Fibroblast of skin of back (primary cell): ENCODE measurements around the gene CRKL.

Experiments
- DNase-seq: peaks from one replicate; pipeline ENCODE4 v3.0.0-alpha.2; 2013

Gene CRKL

DNA sequence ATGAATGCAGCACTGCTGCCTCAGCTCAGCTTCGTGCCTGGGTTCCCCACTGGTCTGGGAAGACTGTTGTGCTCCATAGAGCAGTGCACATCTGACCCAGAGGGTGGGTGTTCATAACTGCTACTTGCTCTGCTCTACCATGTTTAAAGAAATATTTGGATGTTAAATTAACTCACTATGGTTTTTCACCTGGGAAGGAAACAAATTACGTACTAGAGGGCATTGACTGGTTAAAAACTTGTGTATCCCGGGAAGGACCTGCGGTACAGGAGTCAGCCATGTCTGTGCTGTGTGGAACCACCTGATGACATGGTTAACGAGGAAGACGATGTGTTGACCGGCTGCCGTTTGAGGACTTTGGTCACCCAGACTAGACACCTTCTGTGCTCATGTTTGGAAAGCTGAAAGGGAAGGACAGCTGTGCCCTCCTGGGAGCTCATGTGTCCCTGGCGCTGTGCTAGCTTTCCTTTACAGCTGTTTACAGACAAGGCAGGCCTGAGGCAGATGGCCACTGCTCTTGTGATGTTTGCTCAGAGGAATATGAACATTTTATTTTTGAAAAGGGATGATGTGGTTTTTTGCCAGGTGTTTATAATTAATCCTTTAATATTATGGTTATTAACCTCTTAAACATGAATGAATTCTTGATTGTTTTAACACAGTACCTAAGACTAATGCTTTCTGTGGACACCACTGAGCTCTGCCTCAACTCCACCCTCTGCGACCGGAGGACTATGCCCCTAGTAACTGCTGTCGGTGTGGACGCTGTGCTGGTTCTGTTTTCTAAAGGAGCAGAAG lies 35.5 kb downstream of the CRKL start:
- DNase-seq: no peak

DNA sequence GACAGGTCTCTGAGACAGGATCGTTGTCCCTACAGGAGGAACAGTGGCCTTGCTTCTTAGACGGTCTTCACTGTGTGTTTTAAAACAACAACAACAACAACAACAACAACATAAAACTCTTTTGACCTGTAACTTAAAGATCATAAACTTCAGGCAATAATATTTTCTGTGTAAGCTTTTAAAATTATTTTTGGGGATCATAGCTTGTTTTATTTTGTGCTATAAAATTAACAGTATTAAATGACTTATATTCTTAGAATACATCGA lies 36.1 kb downstream of the CRKL start:
- DNase-seq: no peak

DNA sequence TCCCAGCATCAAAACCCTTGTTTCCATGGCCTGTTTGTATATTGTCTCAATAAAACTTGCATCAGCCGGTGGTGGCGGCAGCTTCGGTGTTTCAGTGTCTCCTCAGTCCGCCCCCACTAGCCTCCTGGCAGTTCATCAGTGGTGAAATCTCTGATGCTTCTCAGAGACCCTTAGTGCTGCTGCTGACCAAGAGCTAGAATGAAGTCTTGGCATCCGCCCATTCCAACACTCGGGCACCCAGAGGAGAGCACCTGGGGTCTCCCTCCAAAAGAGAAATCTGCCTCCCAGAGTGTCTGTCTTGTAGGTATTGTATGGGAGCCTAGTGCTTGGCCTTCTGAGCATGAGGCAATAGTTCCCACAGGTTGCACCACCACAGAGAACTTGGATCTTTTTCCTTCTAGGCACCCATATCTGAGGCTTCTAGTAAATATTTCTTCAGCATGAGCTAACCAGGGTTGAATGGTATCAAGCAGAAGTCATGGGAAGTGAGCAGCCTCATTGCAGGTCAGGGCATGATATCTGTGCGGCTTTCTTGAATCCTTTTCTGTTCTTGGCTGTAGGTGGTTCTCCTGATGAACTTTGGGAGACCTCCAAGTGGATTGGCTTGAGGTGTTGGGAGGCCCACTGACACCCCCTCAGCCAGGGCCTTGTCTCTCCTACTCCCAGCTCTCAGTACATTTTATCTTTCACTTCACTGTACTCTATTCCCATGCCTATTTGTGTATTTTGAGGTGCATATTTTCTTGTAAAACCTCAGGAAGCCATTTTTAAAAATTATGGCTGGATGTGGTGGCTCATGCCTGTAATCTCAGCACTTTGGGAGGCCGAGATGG lies 36.7 kb downstream of the CRKL start:
- DNase-seq: no peak

DNA sequence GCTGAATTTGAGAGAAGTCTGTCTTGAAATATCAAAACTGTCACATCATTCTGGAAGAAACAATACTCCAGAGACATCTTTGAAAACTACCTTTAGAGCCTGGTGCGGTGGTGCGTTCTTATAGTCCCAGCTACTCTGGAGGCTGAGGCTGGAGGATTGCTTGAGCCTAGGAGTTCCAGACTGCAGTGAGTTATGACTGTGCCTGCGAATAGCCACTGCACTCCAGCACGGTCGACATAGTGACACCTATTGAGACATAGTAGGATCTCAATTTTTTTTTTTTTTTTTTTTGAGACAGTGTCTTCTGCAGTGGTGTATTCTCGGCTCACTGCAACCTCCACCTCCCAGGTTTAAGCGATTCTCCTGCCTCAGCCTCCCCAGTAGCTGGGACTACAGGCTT lies 38.3 kb downstream of the CRKL start:
- no peak for DNase-seq

DNA sequence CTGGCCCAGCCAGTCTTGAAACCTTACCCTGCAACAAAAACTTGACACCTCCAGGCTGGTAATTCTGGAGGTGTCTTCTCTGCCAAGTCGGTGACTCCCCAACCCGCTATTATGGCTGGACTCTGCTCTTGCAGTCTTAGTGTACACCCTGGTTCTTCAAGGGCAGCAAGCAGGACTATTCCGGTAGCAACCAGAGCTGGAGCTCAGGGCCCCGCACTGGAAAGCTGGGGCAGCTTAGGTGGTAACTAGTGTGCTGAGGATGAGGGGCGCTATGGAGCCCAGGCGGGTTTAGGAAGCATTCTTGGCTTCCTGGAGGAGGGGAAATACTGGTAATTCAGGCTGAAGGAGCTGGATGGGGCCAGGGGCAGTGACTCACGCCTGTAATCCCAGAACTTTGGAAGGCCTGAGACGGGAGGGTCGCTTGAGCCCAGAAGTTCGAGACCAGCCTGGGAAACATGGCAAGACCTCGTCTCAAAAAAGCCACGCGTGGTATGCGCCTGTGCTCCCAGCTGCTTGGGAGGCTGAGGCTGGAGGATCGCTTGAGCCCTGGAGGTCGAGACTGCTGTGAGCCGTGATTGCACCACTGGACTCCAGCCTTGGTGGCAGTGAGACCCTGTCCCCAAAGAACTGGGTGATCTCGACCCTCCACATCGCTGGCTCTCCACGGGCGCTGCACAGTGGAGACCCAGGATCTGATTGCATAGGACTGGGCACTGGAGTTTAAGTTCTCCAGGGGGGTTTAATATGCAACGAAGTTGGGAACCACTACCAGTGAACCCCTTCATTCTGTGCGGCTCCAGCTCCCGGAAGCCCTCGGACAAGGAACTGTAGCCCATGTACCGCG lies 39.3 kb downstream of the CRKL start:
- peak; percentile 32 for DNase-seq

DNA sequence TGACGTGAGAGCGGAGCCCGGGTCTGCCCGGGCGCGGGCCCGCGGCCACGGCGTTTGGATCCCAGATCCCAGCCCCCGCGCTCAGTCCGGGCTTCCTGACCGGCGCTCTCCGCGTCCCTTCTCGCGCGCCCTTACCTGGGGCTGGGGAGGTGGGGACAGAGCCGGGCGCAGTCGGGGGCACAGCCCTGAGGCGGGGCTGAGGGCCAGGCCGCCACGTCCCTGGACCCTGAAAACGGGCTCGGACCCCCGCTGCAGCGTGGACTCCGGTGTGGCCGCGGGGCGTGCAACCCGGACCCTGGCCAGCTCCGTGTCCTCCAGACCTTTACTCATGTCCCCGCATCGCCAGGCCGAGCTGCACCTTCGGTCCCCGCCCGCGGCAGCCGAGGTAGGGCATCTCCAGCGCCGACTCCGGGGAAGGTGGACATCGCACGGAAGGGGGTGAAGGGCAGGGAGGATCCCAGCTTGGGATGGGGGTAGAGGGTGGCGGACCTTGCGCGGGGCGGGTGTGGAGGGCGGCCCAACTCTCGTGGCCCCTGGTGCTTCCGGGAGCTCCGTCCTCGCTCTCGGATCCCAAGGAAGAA lies 40.0 kb downstream of the CRKL start:
- DNase-seq: no peak

DNA sequence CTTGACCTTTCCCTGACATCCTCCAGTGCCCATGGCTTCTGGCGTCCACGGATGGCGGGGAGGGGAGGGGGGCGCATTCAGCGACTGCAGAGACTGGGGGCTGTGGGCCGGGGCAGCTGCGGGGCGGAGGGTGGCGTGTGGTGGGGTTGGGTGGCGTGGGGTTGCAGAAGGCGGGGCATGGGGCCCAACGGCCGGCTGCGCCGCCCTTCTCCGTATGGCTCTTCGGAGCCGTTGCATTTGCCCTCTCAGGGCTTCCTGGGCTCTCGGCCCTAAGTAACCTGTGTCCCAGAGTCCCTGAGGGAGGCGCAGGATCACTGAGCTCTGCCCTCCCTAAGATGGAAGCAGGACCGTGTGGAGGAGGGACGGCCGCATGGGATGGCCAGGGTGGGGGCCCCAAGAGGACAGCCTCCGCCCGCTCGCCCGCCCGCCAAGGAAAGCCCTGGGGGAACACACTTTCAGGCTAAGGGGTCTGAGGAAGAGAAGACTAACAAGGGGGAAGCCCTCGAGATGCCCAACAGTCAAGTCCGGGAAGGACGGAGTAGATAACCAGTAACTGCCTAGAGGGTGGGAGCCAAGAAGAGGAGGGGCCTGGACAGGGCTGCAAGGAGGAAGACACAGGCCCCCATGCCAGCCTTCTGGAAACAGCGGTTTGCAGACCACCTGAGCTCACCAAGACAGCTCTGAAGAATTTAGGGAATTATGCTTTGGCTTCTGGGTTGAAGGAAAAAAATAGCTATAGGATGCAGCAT lies 40.6 kb downstream of the CRKL start:
- no peak for DNase-seq

DNA sequence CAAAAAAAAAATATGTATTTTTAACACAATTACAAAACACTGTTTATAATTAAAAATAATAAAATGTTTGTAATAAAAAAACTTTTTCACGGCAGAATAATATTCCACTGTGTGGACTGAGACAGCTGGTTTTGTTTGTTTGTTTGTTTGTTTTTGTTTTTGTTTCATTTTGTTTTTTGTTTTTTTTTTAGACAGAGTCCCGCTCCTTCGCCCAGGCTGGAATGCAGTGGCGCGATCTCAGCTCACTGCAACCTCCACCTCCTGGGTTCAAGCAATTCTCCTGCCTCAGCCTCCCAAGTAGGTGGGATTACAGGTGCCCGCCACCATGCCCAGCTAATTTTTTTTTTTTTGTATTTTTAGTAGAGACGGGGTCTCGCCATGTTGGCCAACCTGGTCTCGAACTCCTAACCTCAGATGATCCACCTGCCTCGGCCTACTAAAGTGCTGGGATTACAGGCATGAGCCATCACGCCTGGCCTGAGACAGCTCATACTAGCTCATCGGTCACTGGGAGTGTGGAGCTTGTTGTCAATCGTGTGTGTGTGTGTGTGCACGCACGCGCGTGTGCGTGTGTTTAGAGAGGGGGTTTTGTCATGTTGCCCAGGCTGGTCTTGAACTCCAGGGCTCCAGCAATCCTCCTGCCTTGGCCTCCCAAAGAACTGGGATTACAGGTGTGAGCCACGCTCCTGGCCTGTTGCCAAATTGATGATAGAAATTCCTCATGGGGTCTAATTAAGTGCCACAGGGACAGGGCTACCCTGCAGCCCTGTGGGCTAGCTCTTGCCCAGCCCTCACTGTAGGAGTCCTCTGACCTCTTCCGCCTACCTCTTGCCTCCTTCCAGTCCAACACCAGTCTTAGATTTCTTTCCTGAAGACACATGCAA lies 42.6 kb downstream of the CRKL start:
- DNase-seq: no peak

DNA sequence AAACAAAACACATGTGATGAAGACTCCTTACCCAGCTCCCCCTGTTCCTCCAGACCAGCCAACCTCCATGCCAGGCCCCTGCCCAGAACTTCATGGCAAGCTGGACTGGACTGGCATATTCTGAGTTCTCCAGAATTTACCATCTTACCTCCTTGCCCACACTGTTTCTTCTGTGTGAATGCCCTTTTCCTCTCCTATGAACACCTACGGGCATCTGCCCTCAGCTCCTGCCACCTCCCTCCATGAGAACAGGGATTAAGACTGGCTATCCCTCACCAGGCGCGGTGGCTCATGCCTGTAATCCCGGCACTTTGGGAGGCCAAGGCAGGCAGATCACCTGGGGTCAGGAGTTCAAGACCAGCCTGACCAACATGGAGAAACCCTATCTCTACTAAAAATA lies 43.4 kb downstream of the CRKL start:
- no peak for DNase-seq

DNA sequence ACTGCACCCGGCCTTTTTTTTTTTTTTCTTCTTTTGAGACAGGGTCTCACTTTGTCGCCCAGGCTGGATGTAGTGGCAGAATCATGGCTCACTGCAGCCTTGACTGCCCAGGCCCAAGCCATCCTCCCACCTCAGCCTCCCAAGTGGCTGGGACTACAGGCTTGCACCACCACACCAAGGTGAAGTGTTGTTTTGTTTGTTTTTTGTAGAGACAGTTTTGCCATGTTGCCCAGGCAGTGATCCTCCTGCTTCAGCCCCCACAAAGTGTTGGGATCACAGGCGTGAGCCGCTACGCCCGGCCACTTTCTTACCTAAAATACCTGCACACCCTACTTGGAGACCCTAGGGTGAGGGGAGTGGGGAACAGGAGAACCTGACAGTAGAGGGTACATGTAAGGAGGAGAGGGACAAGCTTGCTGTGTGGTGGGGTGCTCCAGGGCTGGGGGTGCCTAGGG lies 45.3 kb downstream of the CRKL start:
- no peak for DNase-seq

DNA sequence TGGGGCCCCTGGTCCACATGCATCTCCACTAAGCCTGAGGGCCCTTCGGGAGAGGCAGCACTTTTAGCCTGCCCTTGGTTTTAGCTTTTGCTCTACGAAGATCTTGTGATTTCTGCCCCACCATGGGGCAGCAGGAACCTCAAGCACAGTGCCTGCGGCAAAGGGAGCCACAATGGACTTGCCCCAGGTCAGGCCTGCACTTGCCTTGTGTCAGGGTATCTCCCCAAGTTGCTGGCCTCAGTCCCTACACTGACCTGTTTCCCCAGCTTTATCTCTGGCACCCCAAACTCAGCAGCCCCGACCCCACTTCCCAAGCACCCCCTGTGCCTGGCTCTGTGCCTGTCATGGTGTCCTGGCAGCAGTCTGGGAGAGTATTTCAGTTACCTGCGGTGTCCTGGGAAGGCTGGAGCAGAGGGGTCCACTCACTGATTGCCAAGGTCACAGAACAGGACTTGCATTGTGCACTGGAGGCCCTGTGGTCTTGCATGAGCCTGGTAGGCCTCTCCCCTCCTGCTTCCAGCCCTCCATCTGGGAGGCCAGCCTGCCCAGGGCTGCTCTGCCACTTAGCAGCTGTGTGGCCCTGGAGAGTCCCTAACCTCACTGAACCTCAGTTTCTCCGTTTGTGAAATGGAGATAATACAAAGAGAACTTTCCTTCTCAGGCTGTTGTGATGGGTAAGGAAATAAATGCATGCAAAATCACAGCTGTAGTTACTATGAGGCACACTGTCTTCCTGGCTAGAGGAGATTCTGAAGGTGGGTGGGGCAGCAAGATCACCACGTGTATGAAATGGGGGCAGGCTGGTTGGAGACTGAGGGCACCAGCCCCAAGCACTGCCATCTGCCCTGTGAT lies 46.2 kb downstream of the CRKL start:
- no peak for DNase-seq

DNA sequence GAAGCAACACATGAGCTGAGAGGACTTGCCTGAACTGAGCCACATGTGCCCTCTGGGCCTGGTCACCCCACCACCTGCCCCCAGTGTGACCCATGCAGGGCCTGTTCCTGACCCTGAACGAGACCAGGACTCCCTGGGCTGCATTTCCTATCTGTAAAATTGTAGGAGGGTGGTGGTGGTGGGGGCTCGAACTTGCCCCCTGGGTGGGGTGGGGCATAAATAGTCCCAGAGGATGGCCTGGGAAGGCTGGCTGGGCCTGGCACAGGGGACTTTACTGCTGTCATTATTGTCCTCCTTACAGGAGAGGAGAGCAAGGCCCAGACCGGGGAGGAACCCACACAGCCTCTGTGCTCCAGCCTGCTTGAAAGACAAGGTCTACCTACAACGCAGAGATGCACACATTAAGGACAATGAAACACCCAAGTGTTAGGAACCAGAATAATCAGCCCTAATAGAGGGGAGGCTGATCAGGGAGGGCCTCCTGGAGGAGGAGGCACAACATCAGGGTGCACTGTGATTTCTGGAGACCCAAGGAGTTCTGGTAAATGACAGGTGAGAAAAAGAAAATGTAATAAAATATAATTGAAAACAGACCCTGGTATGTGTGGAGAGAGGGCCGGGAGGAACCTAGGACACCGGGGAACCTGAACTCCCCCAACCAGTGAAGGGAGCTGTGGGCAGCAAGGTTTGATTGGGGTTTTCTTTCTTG lies 47.0 kb downstream of the CRKL start:
- no peak for DNase-seq

DNA sequence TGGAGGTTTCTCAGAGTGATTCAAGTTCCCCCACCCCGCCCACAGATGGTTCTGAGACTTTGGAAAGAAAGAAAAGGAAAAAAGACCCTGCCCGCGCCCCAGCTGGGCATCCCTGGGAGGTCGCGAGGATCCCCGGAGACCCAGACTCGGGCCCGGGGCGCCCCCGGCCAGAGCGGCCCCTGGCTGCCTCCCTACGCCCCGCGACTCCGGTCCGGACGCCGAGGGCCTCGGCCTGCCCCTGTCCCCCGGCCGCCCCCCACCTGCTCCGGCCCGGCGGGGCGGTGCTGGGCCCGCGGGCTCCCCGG lies 47.5 kb downstream of the CRKL start:
- no peak for DNase-seq

DNA sequence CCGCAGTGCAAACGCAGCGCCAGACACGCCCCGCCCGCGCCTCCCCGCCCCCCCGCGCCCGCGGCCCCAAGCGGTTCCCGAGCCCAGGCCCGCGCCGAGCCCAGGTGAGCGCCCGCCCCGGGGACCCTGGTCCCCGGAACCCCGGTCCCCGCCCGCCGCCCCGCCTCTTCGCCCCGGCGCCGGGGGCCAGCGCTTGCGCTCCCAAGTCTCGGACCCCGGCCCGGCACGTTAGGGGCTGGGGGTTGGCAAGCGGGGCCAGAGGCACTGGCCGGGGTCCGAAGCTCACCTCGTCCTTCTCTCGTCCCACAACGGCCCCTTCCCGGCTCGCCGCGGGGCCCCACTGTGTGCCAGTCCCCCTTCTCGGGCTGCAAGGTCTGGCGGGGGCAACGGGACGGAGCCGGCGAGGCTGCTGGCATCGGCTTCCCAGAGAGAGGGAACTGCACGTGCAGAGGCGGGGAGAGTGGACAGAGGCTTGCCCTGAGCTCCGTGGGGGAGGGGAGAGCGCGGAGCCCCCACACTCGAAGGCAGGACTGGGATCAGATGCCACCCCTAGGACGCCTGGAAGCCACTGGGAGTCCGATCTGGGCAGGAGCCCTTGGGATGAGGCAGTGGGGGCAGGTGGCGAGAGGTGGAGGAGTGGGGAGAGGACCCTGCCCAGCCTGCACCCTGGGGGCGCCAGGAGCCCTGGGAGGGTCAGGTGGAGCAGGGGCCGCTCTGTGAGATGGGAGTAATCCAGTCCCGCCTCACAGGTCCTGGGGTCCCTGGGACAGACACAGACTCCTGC lies 48.1 kb downstream of the CRKL start:
- no peak for DNase-seq

DNA sequence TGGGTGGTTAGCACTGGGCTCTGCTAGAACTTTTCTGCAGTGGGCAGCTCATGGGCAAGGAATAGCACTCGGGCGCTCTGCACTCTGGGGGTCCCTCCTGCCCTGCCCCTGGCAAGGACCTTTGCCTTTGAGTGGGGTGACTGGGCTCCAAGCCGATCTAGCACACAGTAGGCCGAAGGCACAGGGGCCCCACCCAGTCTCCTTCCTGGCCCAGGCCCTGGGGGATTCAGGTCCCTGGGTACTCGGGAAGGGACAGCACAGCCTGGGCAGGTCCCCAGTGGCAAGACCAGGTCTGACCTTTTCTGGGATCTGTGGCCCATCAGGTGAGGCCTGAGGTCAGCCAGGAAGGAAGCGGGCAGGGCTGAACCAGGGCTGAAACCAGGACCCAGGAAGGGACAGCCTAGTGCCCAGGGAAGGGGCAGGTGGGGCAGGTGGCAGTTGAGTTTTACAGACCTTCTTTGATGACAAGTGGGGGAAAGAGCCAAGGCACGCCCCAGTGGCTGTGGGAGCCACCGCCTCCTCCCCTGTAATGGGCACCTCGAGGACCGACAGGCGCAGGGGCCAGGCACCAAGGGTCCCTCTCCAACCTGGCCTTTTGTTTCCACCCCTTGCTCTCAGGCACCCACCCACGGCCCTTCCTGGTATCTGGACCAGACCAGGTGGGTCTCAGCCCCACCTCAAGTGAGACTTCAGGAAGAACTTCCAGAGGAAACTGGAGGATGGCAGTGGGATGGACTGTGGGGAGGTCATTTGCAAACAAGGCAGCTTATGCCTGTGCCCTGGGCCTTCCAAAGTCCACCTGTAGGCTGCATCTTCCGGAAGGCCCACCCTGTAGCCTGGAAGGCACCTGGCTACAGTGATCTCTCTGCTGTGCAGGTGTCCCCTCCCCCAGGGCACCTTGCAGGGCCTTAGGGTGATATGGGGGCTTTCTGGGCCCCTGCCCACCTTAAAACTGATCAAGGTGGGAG lies 49.0 kb downstream of the CRKL start:
- no peak for DNase-seq

DNA sequence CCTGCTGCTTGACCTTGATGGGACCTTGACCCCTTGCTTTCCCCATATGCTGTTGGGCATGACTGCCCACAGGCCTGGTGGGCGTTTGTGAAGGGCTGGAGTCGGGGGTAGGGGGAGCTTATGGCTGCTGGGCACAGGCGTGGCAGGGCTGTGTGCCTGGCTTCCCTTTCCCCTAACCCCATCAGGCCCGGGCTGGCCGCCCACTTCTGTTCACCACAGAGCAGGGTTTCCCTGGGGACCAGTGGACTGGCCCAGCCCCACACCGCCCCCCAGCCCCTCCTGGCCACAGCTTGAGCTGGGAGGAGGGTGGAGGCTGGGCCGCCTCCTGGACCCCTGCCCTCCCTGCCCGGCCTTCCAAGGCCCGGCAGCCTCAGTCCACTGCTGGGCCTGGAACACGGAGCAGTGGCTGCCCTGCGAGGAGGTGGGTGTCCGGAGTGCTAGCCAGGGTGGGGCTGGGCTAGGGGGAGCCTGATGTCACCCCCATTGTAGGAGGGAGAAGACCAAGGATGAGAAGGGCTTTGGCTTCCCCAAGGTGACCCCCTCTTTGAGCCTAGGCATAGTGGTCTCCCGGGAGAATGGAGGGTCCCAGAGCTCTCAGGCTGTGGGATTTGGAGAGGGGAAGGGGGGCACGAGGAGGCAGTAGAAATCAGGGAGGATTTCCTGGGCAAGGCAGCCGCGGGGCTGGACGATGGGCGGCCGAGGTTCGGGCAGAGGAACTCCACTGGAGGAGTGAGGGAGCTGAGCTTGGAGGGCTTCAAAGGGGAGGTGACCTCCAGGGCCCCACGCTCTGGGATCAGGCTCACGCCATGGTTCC lies 49.9 kb downstream of the CRKL start, which contains the start of gene AIFM3:
Gene AIFM3 (plus strand): TSS at position 373 of the 814 bp plus-strand sequence. CDS start 690 bp downstream, outside the sequence.
- no peak for DNase-seq
